Measurements from ENCODE around the gene CLDN18. TPM values are rescaled to one million over a fixed set of nuclear protein-coding genes. Genes with fewer than 3 reads are reported as not detected.

The CLDN18 gene
- total RNA-seq, 1 experiment from 2014 or later: 0.08 TPM

DNA sequence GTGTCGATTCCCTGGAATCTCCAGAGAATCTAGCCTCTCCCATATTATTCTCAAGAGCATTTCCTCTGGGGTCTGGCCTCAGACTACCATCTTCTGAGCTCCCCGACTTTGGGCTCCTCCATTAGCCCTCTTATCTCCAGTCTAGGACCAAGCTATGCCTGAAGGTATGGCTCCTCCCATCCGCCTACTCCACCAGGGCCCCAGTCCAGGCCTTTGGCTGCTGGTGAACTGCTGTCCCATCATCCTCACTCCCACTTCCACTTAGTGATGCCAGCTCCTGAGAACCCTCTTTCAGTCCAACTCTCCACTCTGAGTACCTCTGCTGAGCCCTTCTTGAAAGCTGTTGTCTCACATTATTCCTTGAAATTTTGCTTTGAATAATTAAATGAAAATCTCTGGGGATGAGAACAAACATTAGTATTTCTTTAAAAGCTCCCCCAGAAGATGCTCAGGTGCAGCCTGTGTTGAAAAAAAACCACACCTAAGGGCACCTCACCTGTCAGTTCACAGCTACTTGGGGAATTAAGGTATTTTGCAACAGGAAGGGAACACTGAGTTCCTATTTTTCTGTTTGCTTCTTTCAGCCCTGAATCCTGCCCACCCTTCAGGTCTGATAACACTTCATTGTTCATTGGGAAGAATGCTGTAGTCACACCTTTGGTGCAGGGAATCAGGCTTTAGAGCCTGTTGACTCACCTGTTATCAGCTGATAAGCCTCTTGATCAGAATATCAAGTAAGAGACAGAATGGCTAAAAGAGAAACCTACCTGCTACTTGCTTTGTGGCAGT, 9.5 kb downstream of the CLDN18 start:
- ATAC-seq (no peak), DNase-seq (ENCODE audit: low read depth, low spot score) (no peak)
- BruUV-seq (replicated peaks): no TSS peak
- intact Hi-C loops (cut with micrococcal nuclease; ENCODE audit: unreplicated experiment): no loop called here
- POLR2A ChIA-PET: interaction anchor here (0.5 kb wide), 1 partner anchor 401 kb away, joined by 3 read pairs; no protein-coding TSS in a partner anchor
- Histone ChIP-seq H3K9me3 (ENCODE audit: control insufficient read depth, insufficient read depth, low read depth, low read length) (no peaks in the 10 kb centered on the region), H3K27ac (ENCODE audit: low read length) (no peak overlapping the region), H3K4me3 (ENCODE audit: low read depth in 2 of 2, low read length in 2 of 2) (no peak overlapping the region), H3K36me3 (ENCODE audit: control insufficient read depth, insufficient read depth, low read length) (no peaks in the 10 kb centered on the region), H3K4me1 (ENCODE audit: control insufficient read depth, insufficient read depth, low read length) (no peaks in the 10 kb centered on the region), H3K27me3 (ENCODE audit: control insufficient read depth, insufficient read depth, low read length) (no peaks in the 10 kb centered on the region)
- TF ChIP-seq CTCF (IDR thresholded peaks at IDR 0.05) (no peak), TCF7L2 (IDR thresholded peaks at IDR 0.05; ENCODE audit: low read depth, low read length) (no peak), SIN3A (IDR thresholded peaks at IDR 0.05; ENCODE audit: borderline replicate concordance, insufficient read depth, low read depth, low read length) (no peak), REST (IDR thresholded peaks at IDR 0.05; ENCODE audit: insufficient read depth in 1 of 2, low read depth in 2 of 2, low read length in 1 of 2) (no peak), POLR2AphosphoS5 (IDR thresholded peaks at IDR 0.05; ENCODE audit: low read depth, low read length) (no peak)
- in situ Hi-C loops (cut with HindIII; ENCODE audit: low pct_unique_long_range_greater_than_20kb, low sequenced_read_pairs): no loop called here
- CTCF ChIA-PET: no interaction called here

GRCh38 chr3:138023754-138024153, 13.8 kb downstream of the CLDN18 start:
- ChIA-PET CTCF (no interaction called here), POLR2A (no interaction called here)
- no peak for TF ChIP-seq CTCF (IDR thresholded peaks at IDR 0.05)
- TF ChIP-seq REST (IDR thresholded peaks at IDR 0.05; ENCODE audit: insufficient read depth in 1 of 2, low read depth in 2 of 2, low read length in 1 of 2): no peak
- no peak for TF ChIP-seq TCF7L2 (IDR thresholded peaks at IDR 0.05; ENCODE audit: low read depth, low read length)
- no peak for TF ChIP-seq SIN3A (IDR thresholded peaks at IDR 0.05; ENCODE audit: borderline replicate concordance, insufficient read depth, low read depth, low read length)
- TF ChIP-seq POLR2AphosphoS5 (IDR thresholded peaks at IDR 0.05; ENCODE audit: low read depth, low read length): no peak
- intact Hi-C loops (cut with micrococcal nuclease; ENCODE audit: unreplicated experiment): no loop called here
- no peaks in the 10 kb centered on the region for H3K36me3 ChIP-seq (ENCODE audit: control insufficient read depth, insufficient read depth, low read length)
- no TSS peak for BruUV-seq (replicated peaks)
- H3K4me1 ChIP-seq (ENCODE audit: control insufficient read depth, insufficient read depth, low read length): no peaks in the 10 kb centered on the region
- H3K4me3 ChIP-seq (ENCODE audit: low read depth in 2 of 2, low read length in 2 of 2): no peak overlapping the region
- DNase-seq (ENCODE audit: low read depth, low spot score) (no peak), ATAC-seq (no peak)
- H3K9me3 ChIP-seq (ENCODE audit: control insufficient read depth, insufficient read depth, low read depth, low read length): no peaks in the 10 kb centered on the region
- in situ Hi-C loops (cut with HindIII; ENCODE audit: low pct_unique_long_range_greater_than_20kb, low sequenced_read_pairs): no loop called here
- no peak overlapping the region for H3K27ac ChIP-seq (ENCODE audit: low read length)
- H3K27me3 ChIP-seq (ENCODE audit: control insufficient read depth, insufficient read depth, low read length): no peaks in the 10 kb centered on the region
